ENCODE results near the gene ZBTB20.

DNA sequence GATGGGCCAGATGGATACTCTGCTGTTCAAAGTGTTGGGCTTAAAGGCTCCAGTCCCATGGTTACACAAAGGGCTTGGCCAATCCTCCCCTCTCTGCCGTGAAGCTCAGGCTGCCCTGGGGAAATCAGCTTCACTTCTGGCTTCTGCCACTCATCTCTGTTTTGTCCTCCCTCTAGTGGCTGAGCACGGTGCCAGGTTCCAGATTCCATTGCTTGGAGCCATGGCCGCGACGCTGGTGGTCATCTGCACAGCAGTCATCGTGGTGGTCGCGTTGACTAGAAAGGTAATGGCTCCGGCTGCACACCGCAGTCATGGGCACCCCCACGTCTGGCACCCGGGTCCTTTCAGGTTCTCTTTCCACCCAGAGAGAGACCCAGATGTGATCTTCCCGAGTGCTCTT is 847.7 kb downstream of the ZBTB20 start:
- TF ChIP-seq POLR2AphosphoS5 (IDR thresholded peaks at IDR 0.05; ENCODE audit: low read depth, low read length) = no peak
- no peak for TF ChIP-seq RFX5 (IDR thresholded peaks at IDR 0.05; ENCODE audit: low read length)
- TF ChIP-seq, protein P1, sequence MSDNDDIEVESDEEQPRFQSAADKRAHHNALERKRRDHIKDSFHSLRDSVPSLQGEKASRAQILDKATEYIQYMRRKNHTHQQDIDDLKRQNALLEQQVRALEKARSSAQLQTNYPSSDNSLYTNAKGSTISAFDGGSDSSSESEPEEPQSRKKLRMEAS (IDR thresholded peaks at IDR 0.05; ENCODE audit: low read depth) = no peak
- TF ChIP-seq, protein P2, sequence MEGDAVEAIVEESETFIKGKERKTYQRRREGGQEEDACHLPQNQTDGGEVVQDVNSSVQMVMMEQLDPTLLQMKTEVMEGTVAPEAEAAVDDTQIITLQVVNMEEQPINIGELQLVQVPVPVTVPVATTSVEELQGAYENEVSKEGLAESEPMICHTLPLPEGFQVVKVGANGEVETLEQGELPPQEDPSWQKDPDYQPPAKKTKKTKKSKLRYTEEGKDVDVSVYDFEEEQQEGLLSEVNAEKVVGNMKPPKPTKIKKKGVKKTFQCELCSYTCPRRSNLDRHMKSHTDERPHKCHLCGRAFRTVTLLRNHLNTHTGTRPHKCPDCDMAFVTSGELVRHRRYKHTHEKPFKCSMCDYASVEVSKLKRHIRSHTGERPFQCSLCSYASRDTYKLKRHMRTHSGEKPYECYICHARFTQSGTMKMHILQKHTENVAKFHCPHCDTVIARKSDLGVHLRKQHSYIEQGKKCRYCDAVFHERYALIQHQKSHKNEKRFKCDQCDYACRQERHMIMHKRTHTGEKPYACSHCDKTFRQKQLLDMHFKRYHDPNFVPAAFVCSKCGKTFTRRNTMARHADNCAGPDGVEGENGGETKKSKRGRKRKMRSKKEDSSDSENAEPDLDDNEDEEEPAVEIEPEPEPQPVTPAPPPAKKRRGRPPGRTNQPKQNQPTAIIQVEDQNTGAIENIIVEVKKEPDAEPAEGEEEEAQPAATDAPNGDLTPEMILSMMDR (IDR thresholded peaks at IDR 0.05) = peak; percentile 54
- no peak for TF ChIP-seq EP300 (IDR thresholded peaks at IDR 0.05; ENCODE audit: borderline replicate concordance in 1 of 2, low read depth in 1 of 2, low read length in 1 of 2)
- no peak for TF ChIP-seq RCOR1 (IDR thresholded peaks at IDR 0.05; ENCODE audit: low read length)
- TF ChIP-seq NRF1 (IDR thresholded peaks at IDR 0.05; ENCODE audit: low read depth, low read length) = no peak
- no peak for TF ChIP-seq GABPA (IDR thresholded peaks at IDR 0.05; ENCODE audit: low read depth)
- TF ChIP-seq EZH2phosphoT487 (IDR thresholded peaks at IDR 0.05; ENCODE audit: borderline replicate concordance, low read depth) = no peak
- no peak for TF ChIP-seq TEAD4 (IDR thresholded peaks at IDR 0.05; ENCODE audit: borderline replicate concordance, insufficient read depth)
- TF ChIP-seq, protein P3, sequence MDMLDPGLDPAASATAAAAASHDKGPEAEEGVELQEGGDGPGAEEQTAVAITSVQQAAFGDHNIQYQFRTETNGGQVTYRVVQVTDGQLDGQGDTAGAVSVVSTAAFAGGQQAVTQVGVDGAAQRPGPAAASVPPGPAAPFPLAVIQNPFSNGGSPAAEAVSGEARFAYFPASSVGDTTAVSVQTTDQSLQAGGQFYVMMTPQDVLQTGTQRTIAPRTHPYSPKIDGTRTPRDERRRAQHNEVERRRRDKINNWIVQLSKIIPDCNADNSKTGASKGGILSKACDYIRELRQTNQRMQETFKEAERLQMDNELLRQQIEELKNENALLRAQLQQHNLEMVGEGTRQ (IDR thresholded peaks at IDR 0.05; ENCODE audit: borderline replicate concordance, low read depth, low read length) = no peak
- no peak for TF ChIP-seq TAF1 (IDR thresholded peaks at IDR 0.05; ENCODE audit: borderline replicate concordance, low read depth, low read length)
- no peak for TF ChIP-seq CHD2 (IDR thresholded peaks at IDR 0.05; ENCODE audit: low read length, partially characterized antibody)
- TF ChIP-seq, protein P4, sequence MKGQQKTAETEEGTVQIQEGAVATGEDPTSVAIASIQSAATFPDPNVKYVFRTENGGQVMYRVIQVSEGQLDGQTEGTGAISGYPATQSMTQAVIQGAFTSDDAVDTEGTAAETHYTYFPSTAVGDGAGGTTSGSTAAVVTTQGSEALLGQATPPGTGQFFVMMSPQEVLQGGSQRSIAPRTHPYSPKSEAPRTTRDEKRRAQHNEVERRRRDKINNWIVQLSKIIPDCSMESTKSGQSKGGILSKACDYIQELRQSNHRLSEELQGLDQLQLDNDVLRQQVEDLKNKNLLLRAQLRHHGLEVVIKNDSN (IDR thresholded peaks at IDR 0.05; ENCODE audit: borderline replicate concordance, low read depth) = no peak

All from SK-N-SH (cell line).